HG03066 (cell line): ENCODE data around the gene NPHS2.
"Not testable (repeated sequence)": the region's sequence is repeated elsewhere in the genome, so short reads cannot be mapped to it uniquely, and the experiment has no call there.

Experiments used
- ATAC-seq: cut with Tn5 transposase; IDR thresholded peaks from one replicate; pipeline ENCODE4 v1.9.1; 2021; ENCODE audit warnings: low read depth; ENCODE audit not compliant: unreplicated experiment

Gene NPHS2

GRCh38 chr1:179548666-179549367 is 26.9 kb downstream of the NPHS2 start:
- no peak for ATAC-seq

- ATAC-seq, result no peak
These were observed 28.7 kb downstream of the NPHS2 start for GRCh38 chr1:179547021-179547535.

- ATAC-seq, result no peak
These were observed 30.4 kb downstream of the NPHS2 start for GRCh38 chr1:179545321-179545720.

GRCh38 chr1:179541774-179542173 is 34.0 kb downstream of the NPHS2 start:
- ATAC-seq, result no peak

GRCh38 chr1:179530352-179530751 is 45.4 kb downstream of the NPHS2 start:
- ATAC-seq, result no peak

GRCh38 chr1:179529482-179530195 is 46.1 kb downstream of the NPHS2 start:
- no peak for ATAC-seq

- ATAC-seq, result not testable (repeated sequence)
These were observed 57.2 kb downstream of the NPHS2 start for GRCh38 chr1:179518544-179518943.

- no peak for ATAC-seq
These were observed 58.6 kb downstream of the NPHS2 start for GRCh38 chr1:179516976-179517705.

GRCh38 chr1:179510038-179510437 is 65.7 kb downstream of the NPHS2 start:
- ATAC-seq, result no peak

GRCh38 chr1:179509384-179509783 is 66.4 kb downstream of the NPHS2 start:
- ATAC-seq, result no peak

GRCh38 chr1:179506199-179506598 is 69.5 kb downstream of the NPHS2 start:
- no peak for ATAC-seq
